IPS-20b (cell line): ENCODE results near the gene NHSL1.
"Not testable (repeated sequence)": the region's sequence is repeated elsewhere in the genome, so short reads cannot be mapped to it uniquely, and the experiment has no call there.

ENCODE experiments used
- H3K27ac ChIP-seq: one replicate; pipeline ENCODE4 v1.5.1; 2013; ENCODE audit warnings: low read length
- H3K27me3 ChIP-seq: 2 replicates; pipeline ENCODE4 v1.6.1; 2013; ENCODE audit warnings: mild to moderate bottlenecking, low read length, inconsistent platforms; ENCODE audit not compliant: insufficient read depth
- H3K36me3 ChIP-seq: 2 replicates; pipeline ENCODE4 v1.6.1; 2013; ENCODE audit warnings: low read depth, mild to moderate bottlenecking, inconsistent platforms, low read length, moderate library complexity; ENCODE audit not compliant: insufficient read depth
- H3K4me1 ChIP-seq: 2 replicates; pipeline ENCODE4 v1.6.1; 2013; ENCODE audit warnings: mild to moderate bottlenecking, control low read depth, inconsistent platforms, low read length, moderate library complexity; ENCODE audit not compliant: insufficient read depth
- H3K4me3 ChIP-seq: 2 replicates; pipeline ENCODE4 v1.5.1; 2013; ENCODE audit warnings: mild to moderate bottlenecking, low read length, inconsistent platforms
- H3K9ac ChIP-seq: 2 replicates; pipeline ENCODE4 v1.6.1; 2013; ENCODE audit warnings: low read depth, mild to moderate bottlenecking, inconsistent platforms, low read length, moderate library complexity
- H3K9me3 ChIP-seq: 2 replicates; pipeline ENCODE4 v1.6.1; 2013; ENCODE audit warnings: mild to moderate bottlenecking, low read depth, low read length, inconsistent platforms; ENCODE audit not compliant: insufficient read depth

NHSL1 gene

DNA sequence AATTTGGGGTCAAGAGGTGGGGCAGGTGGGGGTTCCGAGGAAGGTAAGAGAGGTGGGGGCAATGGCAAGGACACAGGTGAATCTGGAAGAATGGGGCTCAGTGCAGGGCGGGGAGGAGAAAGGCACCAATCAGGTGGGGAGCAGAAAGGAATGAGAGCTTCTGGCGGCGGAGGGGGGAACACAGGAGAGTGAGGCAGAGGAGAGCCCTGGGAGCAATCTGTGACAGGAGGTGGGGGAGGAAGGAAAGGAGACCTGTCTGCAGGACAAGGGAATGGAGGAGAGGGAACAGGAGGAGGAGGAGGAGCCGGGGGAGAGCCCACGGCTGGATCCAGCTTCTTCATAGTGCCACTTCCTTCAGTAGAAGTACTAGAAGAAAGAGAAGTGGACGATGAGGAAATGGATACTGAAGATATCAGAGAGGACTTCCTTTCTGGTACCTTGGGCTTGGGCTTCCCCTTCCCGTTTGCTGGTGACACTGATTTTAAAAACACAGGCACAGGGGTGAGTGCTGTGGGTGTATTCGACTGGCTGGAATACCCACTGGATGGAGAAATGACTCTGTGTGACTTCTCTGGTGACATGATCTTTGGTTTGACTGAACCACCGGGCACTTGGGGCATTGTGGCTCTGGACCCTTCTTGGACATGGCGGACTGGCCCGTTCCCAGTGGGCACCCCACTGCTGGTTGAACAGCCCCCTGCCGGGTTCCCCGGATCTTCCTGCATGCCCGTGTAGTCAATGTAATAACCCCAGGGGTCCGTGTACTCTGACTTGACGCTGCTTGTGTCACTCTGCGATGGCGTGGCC, 67.8 kb downstream of the NHSL1 start:
- Histone ChIP-seq H3K27ac (no peak overlapping the region), H3K9me3 (no peaks in the 10 kb centered on the region), H3K9ac (no peak overlapping the region), H3K27me3 (no peaks in the 10 kb centered on the region), H3K36me3 (peaks cover 30% of the 10 kb centered on the region), H3K4me1 (no peaks in the 10 kb centered on the region), H3K4me3 (no peak overlapping the region)

GRCh38 chr6:138430361-138431145, 68.7 kb downstream of the NHSL1 start:
- Histone ChIP-seq H3K27me3 (no peaks in the 10 kb centered on the region), H3K36me3 (peaks cover 30% of the 10 kb centered on the region), H3K27ac (no peak overlapping the region)

DNA sequence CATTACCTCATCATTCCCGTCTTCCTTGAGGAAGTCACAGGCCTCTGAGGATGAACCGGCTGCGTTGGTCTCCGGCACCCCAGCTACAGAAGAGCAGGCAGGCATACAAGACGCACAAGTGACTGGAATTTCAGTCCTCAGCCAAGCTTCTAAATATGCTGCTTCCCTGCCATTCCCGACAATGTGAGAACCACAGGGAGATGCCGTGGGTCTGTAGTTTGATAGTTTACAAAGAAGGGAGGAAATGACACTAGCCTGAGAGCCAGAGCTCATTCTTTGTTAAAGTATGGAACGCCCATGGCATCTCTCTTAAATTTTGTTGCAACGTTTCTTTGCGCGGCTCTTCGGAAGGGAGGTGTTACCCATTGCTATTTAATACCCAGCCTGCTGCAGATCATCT, 69.5 kb downstream of the NHSL1 start:
- Histone ChIP-seq H3K27ac (no peak overlapping the region), H3K4me1 (no peaks in the 10 kb centered on the region), H3K4me3 (no peak overlapping the region), H3K36me3 (peaks cover 30% of the 10 kb centered on the region), H3K9me3 (no peaks in the 10 kb centered on the region), H3K27me3 (no peaks in the 10 kb centered on the region), H3K9ac (no peak overlapping the region)

More at GRCh38 chr6:138430361-138431145, 68.7 kb downstream of the NHSL1 start:
- H3K4me3 ChIP-seq = no peak overlapping the region
- no peaks in the 10 kb centered on the region for H3K9me3 ChIP-seq
- no peaks in the 10 kb centered on the region for H3K4me1 ChIP-seq
- H3K9ac ChIP-seq = no peak overlapping the region

- no peaks in the 10 kb centered on the region for H3K4me1 ChIP-seq
- no peak overlapping the region for H3K27ac ChIP-seq
- no peaks in the 10 kb centered on the region for H3K27me3 ChIP-seq
- no peak overlapping the region for H3K4me3 ChIP-seq
- H3K9me3 ChIP-seq = no peaks in the 10 kb centered on the region
- H3K9ac ChIP-seq = no peak overlapping the region
- H3K36me3 ChIP-seq = peaks cover 34% of the 10 kb centered on the region
Observed at GRCh38 chr6:138428944-138429598, 70.2 kb downstream of the NHSL1 start.

GRCh38 chr6:138427701-138428100, 71.6 kb downstream of the NHSL1 start:
- Histone ChIP-seq H3K27ac (no peak overlapping the region), H3K9ac (no peak overlapping the region), H3K4me3 (no peak overlapping the region), H3K36me3 (peaks cover 26% of the 10 kb centered on the region), H3K4me1 (no peaks in the 10 kb centered on the region), H3K9me3 (no peaks in the 10 kb centered on the region), H3K27me3 (no peaks in the 10 kb centered on the region)

- H3K27ac ChIP-seq = no peak overlapping the region
- H3K9me3 ChIP-seq = no peaks in the 10 kb centered on the region
- no peak overlapping the region for H3K4me3 ChIP-seq
- no peaks in the 10 kb centered on the region for H3K4me1 ChIP-seq
- H3K36me3 ChIP-seq = peaks cover 26% of the 10 kb centered on the region
- H3K27me3 ChIP-seq = no peaks in the 10 kb centered on the region
- H3K9ac ChIP-seq = no peak overlapping the region
Observed at GRCh38 chr6:138426500-138427123, 72.7 kb downstream of the NHSL1 start.

GRCh38 chr6:138425256-138425655, 74.0 kb downstream of the NHSL1 start:
- not testable (repeated sequence) for H3K4me3 ChIP-seq, H3K9ac ChIP-seq, H3K27ac ChIP-seq, H3K27me3 ChIP-seq, H3K9me3 ChIP-seq, H3K4me1 ChIP-seq
- peaks cover 33% of the 10 kb centered on the region for H3K36me3 ChIP-seq

- Histone ChIP-seq H3K4me1 (no peaks in the 10 kb centered on the region), H3K4me3 (no peak overlapping the region), H3K27ac (no peak overlapping the region), H3K9me3 (no peaks in the 10 kb centered on the region), H3K36me3 (peaks cover 33% of the 10 kb centered on the region), H3K27me3 (no peaks in the 10 kb centered on the region), H3K9ac (no peak overlapping the region)
Observed at GRCh38 chr6:138424004-138424904, 75.0 kb downstream of the NHSL1 start.

GRCh38 chr6:138422861-138423260, 76.4 kb downstream of the NHSL1 start:
- no peaks in the 10 kb centered on the region for H3K9me3 ChIP-seq
- no peaks in the 10 kb centered on the region for H3K27me3 ChIP-seq
- peaks cover 27% of the 10 kb centered on the region for H3K36me3 ChIP-seq
- H3K4me3 ChIP-seq = no peak overlapping the region
- no peak overlapping the region for H3K27ac ChIP-seq
- H3K4me1 ChIP-seq = no peaks in the 10 kb centered on the region
- no peak overlapping the region for H3K9ac ChIP-seq

DNA sequence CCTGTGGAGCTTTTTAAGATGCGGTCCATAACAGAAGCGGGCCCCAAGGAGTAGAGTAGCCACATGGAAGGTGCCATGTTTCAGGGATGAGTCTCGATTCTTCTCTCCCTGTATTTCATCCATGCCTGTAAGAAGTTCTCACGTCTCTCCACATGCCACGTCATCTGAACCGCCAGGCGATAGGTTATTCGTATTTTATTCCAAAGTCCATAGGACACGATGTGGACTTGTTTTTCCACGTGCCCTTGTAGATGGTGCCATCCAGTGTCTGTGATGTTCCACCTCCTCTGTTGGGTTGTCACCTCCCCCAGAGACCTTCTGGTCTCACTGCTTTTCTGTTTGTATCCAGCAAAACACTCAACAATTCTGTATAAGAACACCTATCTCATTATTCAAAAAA, 77.7 kb downstream of the NHSL1 start:
- Histone ChIP-seq H3K4me3 (no peak overlapping the region), H3K27me3 (no peaks in the 10 kb centered on the region), H3K9me3 (no peaks in the 10 kb centered on the region), H3K4me1 (no peaks in the 10 kb centered on the region), H3K9ac (no peak overlapping the region), H3K36me3 (peaks cover 22% of the 10 kb centered on the region), H3K27ac (no peak overlapping the region)

DNA sequence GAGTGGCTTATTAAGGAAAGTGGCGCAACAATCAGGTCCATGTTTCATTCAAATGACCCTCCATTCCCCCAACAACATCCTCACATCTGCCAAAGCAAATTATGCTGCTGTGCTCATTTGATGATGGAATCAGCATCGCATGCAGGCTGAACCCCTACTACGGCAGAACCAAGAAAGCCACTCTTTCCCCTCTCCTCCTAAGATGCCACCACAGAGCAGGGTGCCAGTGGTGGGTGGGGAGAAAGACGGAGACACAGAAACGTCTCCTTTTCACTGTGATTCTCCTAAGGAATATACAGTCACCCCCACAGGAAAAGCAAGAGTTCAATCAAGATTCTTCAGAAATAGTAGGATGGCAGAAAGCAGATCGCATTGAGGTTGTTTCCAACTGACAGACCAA, 78.2 kb downstream of the NHSL1 start:
- Histone ChIP-seq H3K9ac (no peak overlapping the region), H3K27ac (no peak overlapping the region), H3K4me3 (no peak overlapping the region), H3K4me1 (no peaks in the 10 kb centered on the region), H3K9me3 (no peaks in the 10 kb centered on the region), H3K27me3 (no peaks in the 10 kb centered on the region), H3K36me3 (peaks cover 22% of the 10 kb centered on the region)
